Effector CD8-positive, alpha-beta T cell (primary cell): ENCODE results near the gene RHOBTB3.
A peak's percentile ranks its signal among the peaks of the same experiment; 100 is the strongest.
"Not testable (repeated sequence)": the region's sequence is repeated elsewhere in the genome, so short reads cannot be mapped to it uniquely, and the experiment has no call there.

Experiments
- DNase-seq: peaks from one replicate; lab custom pipeline; 2025; lab: John Stamatoyannopoulos, UW
- total RNA-seq, 4 experiments: gene quantifications; one replicate each; lab custom pipeline; 2026; lab: John Stamatoyannopoulos, UW

Gene RHOBTB3, protein sequence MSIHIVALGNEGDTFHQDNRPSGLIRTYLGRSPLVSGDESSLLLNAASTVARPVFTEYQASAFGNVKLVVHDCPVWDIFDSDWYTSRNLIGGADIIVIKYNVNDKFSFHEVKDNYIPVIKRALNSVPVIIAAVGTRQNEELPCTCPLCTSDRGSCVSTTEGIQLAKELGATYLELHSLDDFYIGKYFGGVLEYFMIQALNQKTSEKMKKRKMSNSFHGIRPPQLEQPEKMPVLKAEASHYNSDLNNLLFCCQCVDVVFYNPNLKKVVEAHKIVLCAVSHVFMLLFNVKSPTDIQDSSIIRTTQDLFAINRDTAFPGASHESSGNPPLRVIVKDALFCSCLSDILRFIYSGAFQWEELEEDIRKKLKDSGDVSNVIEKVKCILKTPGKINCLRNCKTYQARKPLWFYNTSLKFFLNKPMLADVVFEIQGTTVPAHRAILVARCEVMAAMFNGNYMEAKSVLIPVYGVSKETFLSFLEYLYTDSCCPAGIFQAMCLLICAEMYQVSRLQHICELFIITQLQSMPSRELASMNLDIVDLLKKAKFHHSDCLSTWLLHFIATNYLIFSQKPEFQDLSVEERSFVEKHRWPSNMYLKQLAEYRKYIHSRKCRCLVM
- 1.2 to 20.1 (median 6.3) reads per million in 4 experiments for total RNA-seq

DNA sequence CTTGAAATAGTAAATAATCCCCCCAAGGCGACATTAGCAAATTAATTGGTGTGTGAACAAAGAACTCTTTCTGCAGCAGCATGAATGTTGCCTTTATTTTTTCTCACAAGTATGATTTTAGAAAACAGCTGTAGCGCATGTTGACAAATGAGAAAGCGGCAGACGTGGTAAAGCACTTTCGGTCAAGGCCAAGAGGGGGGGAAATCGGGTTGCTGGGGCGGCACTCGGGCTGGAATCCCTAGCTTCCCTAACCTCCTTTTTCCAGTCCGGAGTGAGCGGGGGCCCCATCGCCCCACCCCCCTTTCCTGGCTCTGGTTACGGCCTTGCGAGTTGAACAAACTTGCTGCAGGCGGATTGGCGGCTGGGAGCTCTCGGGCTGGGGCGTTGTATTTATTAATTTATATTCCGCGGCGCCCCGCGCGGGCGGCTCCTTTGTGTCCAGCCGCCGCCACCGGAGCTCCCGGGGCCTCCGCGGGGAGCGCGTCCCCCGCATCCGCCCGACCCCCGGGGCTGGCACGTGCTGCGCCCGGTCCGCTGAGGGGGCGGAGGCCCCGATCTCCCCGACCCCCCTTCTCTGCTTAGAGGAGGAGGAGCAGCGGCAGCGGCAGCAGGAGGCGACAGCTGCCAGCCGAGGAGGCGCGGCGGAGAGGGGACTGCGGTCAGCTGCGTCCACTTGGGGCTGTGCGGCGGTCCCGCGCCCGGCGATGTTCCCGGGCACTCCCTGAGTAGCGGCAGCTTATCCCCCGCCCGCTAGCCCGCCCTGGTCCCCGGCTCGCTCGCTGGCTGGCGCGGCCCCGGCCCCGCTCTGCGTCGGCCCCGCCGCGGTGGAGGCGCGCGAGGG, at the start of gene RHOBTB3:
TSS of gene RHOBTB3 (plus strand) at position 607 of the 841 bp plus-strand sequence. CDS start 347 bp downstream, outside the sequence.
- DNase-seq, result peak; percentile 20

DNA sequence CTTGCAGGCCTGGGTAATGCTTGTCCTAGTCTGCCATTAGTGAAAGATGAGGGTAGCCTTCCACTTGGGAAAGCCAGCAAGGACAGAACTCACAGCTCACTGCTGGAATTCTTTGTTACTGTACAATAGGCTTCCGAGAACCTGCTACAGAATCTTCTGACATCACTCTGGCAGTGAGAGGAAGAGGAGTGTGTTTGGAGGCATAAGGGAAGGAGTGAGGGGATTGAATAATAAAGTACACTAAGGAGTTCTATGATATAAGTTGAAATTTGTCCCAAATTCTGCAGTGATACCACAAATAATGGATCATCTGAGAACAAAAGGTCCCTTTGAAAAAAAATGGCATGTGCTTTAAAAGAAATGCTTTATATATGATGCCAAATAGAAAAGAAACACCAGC, 48.2 kb upstream of the RHOBTB3 start, which contains the start of gene SPATA9:
TSS of gene SPATA9 (minus strand) at position 101 of the 400 bp plus-strand sequence. CDS start 137 bp downstream, outside the sequence.
- DNase-seq, result no peak

DNA sequence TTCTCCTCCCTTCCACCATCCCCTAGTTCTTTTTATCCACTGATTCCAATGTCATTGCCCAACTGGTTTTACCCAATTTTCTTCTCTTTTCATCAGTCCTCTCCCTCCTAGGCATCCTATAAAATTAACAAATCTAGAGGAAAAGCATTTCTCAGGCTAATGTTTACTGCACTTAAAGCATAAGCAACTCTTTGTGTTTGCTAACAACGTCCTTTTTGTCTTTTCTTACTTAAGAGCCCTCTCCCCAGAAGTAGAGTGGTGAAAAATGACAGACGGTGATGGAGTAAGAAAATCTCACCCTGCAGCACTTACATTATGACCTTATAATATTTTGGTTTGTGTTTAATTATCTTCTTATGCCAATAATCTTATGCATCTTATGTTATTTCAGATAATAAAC, 46.8 kb upstream of the RHOBTB3 start:
- no peak for DNase-seq

DNA sequence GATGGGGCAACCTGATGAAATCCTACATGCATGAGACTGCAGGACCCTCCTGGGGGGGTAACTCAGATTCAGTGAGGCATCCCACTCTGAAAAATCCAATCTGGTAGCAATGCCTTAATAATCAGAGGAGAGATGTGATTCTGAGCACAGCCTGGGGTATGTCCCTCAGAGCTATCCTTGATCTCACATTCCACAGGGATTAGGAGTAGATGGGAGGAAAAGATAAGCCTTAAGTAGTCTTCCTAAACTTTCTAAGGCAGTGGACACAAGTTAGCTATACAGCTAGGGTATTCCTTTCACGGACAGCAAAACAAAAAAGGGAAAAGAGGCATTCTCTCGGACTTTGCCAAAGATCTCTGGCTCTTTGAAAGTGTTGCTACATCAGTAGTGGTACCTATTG, 44.5 kb upstream of the RHOBTB3 start:
- no peak for DNase-seq

- no peak for DNase-seq
Observed at GRCh38 chr5:95689680-95690079, 41.5 kb upstream of the RHOBTB3 start.

- no peak for DNase-seq
Observed at GRCh38 chr5:95690333-95690732, 40.8 kb upstream of the RHOBTB3 start.

GRCh38 chr5:95697781-95698681, 33.1 kb upstream of the RHOBTB3 start:
- no peak for DNase-seq

DNA sequence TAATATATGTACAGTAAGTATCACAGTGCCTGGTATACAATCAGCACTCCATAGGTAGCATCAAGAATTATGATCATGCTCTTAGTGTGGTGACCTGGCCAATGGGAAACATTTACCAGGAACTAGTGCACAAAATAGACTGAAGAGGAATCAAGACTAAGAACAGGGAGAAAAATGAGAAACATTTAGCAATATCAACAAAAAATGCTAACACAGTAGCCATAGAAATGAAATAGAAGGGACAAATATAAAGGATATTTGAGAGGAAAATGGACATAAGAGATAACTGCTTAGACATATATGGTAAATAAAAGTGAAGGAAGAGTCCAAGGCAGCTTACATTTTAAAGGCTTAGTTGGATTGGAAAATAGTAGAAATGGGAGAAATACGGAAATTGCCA, 31.8 kb upstream of the RHOBTB3 start:
- no peak for DNase-seq

DNA sequence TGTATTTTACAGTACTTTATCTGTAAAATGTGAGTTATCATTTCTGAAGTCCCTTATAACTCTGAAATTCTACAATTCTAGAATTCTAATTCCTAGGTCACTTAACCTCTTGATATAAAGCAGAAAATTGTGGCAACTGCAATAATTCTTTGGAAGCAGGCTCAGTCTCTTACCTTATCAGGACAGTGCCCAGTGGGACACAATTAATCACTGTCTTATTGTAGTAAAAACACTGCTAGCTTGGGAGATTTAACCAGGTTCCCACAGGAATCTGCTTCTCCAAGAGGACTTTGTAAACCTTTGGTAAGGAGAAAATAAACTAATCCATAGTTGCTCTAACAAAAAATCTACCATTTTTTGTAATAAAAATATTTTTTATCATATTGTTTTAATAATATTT, 30.1 kb upstream of the RHOBTB3 start:
- DNase-seq, result no peak

DNA sequence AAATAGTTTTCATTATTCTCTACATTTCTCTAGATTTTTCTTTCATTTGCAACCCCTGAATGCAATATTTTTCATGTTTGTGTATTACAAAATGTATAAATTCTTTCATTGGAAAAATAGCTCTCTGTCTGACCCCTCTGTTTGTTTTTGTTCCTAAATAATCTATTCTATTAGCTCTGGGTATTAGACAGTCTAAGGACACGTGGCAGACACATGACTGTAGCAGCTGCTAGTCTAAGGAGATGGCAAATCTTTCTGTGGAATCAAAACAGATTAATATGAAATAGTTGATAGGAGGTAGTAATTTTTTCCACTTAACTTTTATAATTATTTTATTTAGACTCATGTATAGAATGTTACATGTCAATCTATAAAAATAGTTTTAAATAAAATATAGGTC, 27.0 kb upstream of the RHOBTB3 start:
- DNase-seq, result no peak

DNA sequence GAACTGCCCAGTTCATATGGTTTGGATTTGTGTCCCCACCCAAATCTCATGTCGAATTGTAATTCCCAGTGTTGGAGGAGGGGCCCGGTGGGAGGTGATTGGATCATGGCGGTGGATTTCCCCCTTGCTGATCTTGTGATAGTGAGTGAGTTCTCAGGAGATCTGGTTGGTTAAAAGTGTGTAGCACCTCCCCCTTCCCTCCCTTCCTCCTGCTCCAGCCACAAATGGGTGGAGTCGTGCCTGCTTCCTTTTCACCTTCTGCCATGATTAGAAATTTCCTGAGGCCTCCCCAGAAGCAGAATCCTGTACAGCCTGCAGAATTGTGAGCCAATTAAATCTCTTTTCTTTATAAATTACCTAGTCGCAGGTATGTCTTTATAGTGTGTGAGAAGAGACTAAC, 24.9 kb upstream of the RHOBTB3 start:
- DNase-seq, result not testable (repeated sequence)

DNA sequence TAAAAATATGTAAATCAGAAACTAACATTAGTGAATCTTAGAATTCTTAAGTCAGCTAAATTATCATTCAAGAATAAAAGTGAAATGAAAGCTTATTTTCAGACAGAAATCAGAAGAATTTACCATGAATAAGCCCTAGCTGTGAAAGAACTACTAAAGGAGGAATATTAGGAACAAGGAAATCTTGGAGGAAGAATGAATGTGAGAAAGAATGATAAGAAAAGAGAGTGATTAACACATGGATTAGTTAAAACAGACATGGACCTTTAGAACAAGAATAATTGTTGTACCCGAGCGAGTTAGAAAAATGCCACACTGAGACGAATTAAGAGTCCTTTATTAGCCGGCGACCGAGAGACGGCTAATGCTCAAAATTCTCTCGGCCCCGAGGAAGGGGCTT, 24.1 kb upstream of the RHOBTB3 start:
- no peak for DNase-seq

GRCh38 chr5:95707534-95708188, 23.5 kb upstream of the RHOBTB3 start:
- not testable (repeated sequence) for DNase-seq

GRCh38 chr5:95708876-95709275, 22.3 kb upstream of the RHOBTB3 start:
- no peak for DNase-seq

DNA sequence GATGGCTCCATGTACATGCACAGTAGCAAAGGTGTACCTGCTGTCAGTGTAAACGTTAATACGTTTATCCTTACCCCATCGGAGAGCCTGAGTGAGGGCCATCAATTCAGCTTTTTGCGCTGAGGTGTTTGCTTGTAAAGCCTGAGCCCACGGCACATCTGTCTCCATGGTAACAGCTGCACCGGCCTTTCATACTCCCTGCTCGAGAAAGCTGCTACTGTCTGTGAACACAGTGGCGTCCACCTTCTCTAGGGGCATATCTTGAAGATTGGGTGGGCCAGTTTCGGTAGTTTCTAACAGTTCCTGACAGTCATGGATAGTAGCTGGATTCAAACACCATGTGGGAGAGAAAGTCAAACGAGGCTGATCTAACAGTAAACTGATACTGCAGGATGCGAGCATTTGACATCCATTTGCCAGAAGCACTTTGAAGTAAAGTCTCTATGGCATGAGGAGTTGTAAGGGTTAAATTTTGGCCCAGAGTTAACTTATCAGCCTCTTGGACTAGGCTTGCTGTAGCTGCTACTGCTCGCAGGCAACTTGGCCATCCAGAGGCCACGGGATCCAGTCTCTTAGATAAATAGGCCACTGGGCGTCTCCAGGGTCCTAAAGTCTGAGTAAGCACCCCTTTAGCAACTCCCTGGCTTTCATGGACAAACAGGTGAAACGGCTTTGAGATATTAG, 21.0 kb upstream of the RHOBTB3 start:
- DNase-seq, result no peak

- DNase-seq, result not testable (repeated sequence)
Observed at GRCh38 chr5:95710651-95711500, 20.3 kb upstream of the RHOBTB3 start.

DNA sequence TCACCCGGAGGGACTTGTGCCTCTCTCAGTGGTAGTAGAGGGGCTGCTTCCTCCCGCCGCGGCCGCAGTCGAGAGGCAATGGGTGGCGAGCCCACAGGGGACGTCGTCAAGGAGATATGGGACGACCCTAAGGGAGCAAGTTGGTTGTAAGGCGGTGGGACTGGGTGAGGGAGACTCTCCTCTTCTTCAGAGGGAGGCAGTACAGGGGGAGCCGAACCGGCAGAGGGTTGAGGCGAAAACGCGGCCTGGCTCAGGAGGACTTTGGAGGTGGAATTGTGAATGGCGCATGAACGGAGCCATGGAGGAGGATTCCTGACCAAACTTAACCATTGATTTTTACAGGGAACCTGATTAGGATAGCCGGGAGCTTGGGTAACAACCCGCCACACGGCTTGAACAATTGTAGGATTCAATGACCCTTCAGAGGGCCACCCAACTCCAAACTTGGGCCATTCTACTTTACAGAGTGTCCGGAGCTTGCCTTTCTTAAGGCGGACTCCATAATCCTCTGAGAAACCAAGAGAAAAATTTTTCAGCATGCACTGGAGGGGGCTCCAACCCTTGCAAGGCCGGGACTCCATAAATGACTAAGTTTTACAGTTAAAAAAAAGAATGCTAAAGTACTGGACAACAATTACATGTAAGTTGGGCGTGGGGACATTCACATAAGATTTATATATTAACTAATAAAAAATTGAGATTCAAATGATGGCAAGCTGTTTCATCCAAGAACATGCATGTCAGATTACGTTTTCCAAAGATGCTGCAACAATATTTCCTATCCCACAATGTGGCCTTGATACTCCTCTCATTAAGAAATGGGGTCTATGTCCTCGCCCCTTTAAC, 19.4 kb upstream of the RHOBTB3 start:
- no peak for DNase-seq

DNA sequence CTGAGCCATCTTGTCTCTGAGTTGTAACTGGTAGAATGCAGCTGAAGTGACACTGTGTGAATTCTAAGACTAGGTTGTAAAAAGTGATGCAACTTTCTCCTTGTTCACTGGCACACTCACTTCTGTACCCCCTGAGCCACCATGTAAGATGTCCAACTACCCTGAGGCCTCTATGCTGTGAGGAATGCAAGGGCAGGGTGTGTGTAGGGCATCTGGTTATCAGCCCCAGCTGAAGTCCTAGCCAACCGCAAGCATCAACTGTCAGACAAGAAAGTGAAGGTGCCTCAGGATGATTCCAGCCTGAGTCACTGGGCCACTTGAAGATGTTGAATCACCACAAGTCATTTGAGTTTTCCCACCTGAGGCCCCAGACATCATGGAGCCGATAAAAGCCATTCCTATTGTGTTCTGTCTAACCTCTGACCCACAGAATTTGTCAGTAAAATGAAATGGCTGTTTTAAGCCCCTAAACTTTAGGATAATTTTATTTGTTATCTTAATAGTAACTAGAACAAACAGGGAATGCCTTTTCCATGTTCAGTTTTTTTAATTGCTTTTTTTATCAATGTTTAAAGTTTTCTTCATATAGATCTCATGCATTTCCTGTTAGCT, 18.7 kb upstream of the RHOBTB3 start:
- no peak for DNase-seq
